NCI-H510A (cell line): ENCODE data around the gene ADCY3.

Experiments
- DNase-seq: peaks from one replicate; lab custom pipeline; 2025; lab: John Stamatoyannopoulos, UW

Gene ADCY3

DNA sequence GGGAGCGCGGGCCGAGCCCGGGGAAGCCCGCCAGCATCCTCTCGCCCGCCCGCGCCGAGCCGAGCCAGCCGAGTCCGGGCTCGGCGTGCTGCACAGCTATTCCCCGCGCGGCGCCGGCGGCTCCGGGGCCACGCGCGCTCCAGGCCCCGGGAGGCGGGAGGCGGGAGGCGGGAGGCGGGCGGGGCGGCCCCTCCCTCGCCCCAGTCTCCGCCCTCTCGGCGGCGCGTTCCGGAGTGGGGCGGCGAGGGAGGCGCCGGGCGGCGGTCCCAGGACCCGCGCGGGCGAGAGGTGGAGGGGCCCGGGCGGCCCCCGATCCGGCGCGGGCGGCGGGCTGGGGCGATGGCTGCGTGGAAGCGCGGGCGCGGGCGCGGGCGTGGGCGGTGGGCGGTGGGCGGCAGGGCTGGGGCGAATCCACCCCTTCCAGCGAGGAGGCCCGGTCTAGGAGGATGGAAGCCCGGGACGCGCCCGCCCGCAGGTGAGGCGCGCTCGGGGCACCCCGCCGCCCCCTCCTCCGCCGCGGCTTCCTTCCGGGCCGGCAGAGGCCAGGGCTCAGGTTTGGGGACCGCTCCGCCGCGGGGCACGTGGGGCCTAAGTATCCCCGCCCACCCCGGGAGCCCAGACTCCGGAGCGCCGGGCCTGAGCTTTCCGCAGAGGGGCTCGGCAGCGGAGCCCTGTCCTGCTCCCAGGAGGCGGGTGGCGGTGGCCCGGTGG, at the start of gene ADCY3:
ADCY3 (minus strand) TSS at position 140 of the 711 bp plus-strand sequence. CDS start 1,250 bp downstream, outside the sequence.
- DNase-seq, result peak; percentile 10

GRCh38 chr2:24969784-24970183, 49.7 kb upstream of the ADCY3 start:
- DNase-seq, result no peak

DNA sequence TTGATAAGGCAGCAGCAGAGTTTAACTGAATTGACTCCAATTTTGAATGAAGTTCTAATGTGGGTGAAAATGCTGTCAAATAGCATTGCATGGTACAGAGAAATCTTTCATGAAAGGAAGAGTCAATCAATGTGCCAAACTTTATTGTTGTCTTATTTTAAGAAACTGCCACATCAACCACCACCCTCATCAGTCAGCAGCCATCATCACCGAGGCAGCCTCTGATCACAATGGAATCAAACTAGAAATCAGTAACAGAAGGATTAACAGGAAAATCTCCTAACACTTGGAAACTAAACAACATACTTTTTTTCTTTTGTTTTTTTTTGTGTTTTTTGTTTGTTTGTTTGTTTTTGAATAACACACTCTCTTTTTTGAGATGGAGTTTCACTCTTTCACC, 41.9 kb upstream of the ADCY3 start:
- DNase-seq, result no peak

GRCh38 chr2:24959761-24960160, 39.7 kb upstream of the ADCY3 start:
- no peak for DNase-seq

GRCh38 chr2:24958411-24958935, 38.4 kb upstream of the ADCY3 start:
- DNase-seq, result no peak

DNA sequence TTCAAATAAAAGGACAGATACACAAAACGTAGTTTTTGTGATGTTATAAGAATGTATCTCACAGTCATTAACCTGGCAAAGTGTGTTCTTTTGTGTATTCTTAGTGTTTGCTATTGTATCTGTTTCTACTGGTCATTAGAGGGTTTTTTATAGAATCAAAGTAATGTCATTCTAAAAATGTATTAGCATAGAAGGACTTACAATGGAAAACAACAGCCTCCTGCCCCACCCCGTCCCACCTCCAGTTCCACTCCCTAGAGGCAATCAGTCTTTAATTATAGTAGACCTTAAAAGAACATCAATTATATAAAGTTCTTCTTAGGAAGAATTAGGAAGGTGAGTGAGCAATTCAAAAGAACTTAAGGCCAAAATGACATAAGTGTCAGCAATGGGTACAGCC, 37.9 kb upstream of the ADCY3 start:
- no peak for DNase-seq

DNA sequence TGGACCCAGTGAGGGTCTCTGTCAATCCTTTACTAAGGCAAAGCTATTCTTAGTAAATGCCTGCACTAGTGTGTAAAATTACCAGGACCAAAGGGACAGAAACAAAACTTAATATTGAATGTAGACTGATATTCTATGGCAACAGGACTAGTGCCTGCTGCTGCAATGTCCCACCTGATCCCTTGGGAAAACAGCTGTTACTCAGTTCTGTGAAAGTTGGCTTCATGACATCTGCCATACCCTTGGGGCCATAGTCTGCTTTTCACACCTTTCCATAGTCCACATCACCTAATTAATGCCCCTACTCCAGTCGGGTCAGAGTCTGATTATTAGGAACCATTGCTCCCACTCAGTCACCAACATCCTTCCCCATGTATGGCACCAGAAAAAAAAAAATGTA, 37.2 kb upstream of the ADCY3 start:
- no peak for DNase-seq

DNA sequence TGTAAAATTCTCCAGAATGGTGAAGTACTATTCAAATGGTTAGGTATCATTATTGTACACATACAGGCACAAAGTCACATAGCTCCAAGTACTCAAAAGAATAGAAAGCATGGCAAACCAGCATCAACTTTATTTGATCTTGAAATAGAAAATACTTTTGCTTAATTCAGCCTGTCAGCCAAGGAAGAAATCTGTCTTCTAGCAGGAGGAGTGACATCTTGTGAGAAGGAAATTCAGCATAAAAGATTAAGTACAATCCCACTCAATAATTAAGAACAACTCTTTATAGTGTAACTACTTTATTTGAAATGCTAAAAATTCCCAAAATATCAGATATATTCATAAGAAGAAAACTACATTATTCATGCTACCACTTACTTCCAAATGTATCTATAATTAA, 35.9 kb upstream of the ADCY3 start:
- no peak for DNase-seq

DNA sequence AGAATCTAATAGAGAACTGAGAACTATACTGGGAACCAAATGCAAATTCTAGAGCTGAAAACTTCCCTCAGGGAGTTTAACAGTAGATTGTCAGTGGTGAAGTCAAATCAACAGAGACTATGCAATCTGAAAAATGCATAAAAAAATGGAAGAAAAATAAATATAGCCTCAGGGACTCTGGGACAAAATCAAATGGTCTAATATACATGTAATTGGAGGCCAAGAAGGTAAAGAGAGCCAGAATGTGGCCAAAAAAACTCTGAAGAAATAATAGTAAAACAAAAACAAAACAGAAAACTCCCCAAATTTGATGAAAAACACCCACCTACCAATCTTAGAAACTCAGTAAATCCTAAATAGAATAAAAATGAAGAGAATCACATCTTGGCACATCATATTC, 35.2 kb upstream of the ADCY3 start:
- no peak for DNase-seq

- no peak for DNase-seq
These were observed 30.1 kb upstream of the ADCY3 start for GRCh38 chr2:24950102-24950501.

- no peak for DNase-seq
These were observed 28.5 kb upstream of the ADCY3 start for GRCh38 chr2:24948506-24948905.

DNA sequence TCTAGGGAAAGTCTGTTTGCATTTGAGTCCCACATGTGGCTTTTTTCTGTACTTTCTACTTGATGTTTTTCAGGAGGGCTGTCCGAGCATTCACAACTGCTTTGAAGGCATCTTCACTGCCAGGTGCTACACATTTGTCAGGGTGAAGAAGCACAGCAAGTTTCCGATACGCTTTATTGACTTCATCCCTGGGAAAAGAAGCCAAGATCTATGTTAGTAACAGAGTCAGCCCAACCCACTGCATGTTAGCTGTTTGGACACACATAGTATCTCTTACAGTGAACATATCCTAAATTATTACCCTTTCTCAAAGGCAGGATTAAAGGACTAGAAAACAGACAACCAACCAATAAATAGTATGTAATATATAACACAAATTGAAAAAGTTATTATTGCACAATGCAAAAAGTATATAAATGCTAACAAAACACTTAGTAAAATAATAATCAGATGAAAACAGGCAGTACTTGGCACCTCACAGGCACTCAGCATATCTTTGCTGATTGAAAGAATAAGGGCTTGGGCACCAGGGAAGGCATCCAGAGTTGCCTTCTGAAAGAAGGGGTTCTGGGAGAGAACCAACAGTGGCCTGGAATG, 27.6 kb upstream of the ADCY3 start:
- no peak for DNase-seq

GRCh38 chr2:24945907-24946306, 25.9 kb upstream of the ADCY3 start:
- no peak for DNase-seq

- no peak for DNase-seq
These were observed 23.5 kb upstream of the ADCY3 start for GRCh38 chr2:24943427-24944053.

DNA sequence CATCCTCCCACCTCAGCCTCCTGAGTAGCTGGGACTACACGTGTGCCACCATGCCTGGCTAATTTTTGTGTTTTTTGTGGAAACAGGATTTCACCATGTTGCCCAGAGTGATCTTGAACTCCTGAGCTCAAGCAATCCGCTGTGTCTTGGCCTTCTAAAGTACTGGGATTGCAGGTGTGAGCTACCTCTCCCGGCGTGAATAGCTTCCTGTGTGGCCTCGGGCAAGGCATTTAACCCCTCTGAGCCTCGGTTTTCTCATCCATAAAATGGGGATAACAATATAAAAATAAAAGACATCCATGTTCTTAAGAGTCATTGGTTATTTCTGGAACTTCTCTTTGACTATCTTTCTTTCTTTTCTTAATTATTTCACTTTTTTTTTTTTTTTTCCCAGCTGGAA, 19.3 kb upstream of the ADCY3 start:
- DNase-seq, result no peak

- no peak for DNase-seq
These were observed 17.2 kb upstream of the ADCY3 start for GRCh38 chr2:24937236-24937635.

DNA sequence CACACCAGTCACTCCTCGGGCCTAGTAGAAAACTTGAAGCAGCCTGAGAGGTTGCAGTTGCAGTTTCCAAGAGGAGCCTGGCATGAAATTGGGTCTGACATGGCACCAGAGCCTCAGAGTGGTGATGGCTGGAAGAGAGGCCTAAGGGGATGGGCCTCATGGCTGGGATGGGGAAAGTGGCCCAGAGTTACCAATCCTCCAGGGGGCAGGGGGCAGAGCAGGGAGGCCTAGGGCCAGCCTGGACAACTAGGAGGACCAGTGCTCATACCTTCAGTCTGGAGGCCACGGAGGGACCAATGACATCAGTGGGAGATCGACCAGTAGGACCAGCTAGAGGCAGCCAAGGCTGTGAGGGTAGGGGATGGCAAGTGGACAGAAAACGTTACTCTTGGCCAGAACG, 15.1 kb upstream of the ADCY3 start:
- no peak for DNase-seq

DNA sequence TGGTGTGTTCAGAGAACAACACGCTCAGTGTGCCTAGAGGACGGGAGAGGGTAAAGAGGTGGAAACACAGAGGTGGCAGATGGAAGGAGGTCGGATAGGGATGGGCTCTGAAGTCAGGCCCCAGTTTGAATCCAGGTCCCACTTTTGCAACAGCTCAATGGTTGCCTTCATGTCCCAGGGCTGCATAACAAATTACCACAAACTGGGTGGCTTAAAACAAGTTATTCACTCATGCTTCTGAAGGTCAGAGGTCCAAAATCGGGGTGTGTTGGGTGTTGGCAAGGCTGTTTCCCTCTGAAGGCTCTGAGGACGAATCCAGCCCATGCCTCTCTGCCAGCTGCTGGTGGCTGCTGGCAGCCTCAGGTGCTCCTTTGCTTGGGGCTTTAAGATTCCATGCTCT, 12.7 kb upstream of the ADCY3 start:
- no peak for DNase-seq

GRCh38 chr2:24930768-24931167, 10.7 kb upstream of the ADCY3 start:
- no peak for DNase-seq

DNA sequence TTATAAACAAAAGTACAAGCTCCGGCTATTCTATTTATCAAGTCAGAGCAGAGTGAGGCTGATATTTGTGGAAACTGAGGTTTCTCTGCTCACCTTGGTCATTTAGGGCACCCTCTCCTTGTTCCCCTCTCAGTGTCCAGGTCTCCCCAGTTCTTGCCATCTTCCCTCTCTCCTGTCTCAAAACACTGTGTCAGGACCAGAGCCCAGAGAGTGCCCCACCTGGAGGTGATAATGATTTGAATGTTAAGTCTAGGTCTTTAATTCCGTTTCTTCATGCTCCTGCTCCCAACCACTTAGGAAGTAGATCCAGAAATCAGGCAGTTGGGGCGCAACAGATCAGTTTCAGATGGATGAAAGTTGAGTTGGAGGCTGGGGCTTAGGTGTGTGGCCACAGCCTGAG, 9.2 kb upstream of the ADCY3 start:
- DNase-seq, result no peak

- no peak for DNase-seq
These were observed 8.0 kb upstream of the ADCY3 start for GRCh38 chr2:24928036-24928435.

- DNase-seq, result no peak
These were observed 6.7 kb upstream of the ADCY3 start for GRCh38 chr2:24926602-24927252.

DNA sequence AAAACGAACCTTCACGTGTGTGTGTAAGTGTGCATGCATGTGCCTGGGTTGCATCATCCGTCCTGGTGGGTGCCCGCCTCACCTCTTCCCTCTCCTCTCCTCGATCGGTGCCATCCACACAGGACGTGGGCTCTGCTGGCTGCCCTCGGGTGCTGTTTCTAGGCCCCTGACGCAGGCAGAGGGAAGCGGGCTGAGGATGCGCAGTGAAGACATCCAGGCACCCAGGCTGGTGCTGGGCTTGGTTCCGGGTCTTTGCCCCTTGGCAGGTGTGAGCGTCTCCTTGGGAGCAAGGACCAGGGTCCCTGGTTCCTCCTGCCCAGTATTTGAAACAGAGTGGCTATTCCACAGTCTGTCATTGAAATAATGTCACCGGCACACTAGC, 6.2 kb upstream of the ADCY3 start:
- no peak for DNase-seq
